HFF-Myc (cell line): ENCODE measurements around the gene KLHL26.

Experiments
- DNase-seq: peaks from one replicate; pipeline ENCODE4 v3.0.0-alpha.2; 2011; ENCODE audit warnings: low read depth; ENCODE audit errors: extremely low read depth
- H3K4me3 ChIP-seq: replicated peaks from 2 replicates; pipeline ENCODE4 v1.5.1; 2011; ENCODE audit warnings: low read depth, mild to moderate bottlenecking, control low read depth, low read length
- TF ChIP-seq, protein P1 (sequence below): IDR thresholded peaks from 2 replicates; pipeline ENCODE4 v1.5.1; 2012; ENCODE audit warnings: mild to moderate bottlenecking, low read depth, low read length, control low read depth; ENCODE audit errors: missing control alignments

Gene KLHL26

DNA sequence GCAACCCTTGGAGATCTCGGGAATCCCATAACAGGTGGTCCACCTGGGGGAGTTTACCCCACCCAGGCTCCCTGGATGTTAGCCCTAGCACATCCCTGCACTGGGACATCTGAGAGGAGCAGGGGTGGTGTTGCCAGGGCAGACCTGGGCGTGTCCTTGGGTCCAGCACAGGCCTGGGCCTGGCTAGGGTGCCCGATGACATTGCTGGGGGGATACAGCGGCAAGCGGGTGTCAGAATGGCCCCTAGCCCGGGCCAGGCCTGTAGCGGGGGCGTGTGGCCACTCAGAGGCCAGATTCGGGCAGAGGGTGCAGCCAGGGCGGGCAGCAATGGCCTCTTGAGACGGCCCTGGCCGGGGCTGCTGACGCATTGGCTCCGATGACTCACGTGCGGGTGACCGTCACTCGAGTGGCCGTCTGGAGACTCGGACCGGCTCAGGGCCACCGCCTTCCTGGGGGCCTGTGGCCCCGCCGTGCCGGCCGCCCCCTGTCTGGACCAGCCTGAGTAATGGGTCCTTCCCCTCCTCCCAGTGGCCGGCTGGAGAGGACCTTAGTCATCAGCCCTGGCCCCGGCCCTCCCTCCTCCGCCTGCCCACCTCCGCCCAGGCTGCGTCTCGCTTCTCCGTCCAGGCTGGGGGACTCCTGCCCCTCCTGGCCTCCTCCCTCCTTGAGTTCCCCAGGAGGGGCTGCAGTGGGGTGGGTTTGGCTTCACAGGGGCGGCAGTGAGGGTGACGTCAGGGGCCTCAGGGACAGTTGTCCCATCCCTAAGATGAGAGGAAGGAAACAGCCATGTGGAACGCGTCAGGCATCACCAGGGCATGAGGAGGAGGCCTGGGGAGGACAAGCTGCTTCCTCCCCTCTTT is 23.5 kb downstream of the KLHL26 start:
- H3K4me3 ChIP-seq, result no peak overlapping the region
- DNase-seq, result no peak
- TF ChIP-seq, protein P1, sequence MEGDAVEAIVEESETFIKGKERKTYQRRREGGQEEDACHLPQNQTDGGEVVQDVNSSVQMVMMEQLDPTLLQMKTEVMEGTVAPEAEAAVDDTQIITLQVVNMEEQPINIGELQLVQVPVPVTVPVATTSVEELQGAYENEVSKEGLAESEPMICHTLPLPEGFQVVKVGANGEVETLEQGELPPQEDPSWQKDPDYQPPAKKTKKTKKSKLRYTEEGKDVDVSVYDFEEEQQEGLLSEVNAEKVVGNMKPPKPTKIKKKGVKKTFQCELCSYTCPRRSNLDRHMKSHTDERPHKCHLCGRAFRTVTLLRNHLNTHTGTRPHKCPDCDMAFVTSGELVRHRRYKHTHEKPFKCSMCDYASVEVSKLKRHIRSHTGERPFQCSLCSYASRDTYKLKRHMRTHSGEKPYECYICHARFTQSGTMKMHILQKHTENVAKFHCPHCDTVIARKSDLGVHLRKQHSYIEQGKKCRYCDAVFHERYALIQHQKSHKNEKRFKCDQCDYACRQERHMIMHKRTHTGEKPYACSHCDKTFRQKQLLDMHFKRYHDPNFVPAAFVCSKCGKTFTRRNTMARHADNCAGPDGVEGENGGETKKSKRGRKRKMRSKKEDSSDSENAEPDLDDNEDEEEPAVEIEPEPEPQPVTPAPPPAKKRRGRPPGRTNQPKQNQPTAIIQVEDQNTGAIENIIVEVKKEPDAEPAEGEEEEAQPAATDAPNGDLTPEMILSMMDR, result no peak

DNA sequence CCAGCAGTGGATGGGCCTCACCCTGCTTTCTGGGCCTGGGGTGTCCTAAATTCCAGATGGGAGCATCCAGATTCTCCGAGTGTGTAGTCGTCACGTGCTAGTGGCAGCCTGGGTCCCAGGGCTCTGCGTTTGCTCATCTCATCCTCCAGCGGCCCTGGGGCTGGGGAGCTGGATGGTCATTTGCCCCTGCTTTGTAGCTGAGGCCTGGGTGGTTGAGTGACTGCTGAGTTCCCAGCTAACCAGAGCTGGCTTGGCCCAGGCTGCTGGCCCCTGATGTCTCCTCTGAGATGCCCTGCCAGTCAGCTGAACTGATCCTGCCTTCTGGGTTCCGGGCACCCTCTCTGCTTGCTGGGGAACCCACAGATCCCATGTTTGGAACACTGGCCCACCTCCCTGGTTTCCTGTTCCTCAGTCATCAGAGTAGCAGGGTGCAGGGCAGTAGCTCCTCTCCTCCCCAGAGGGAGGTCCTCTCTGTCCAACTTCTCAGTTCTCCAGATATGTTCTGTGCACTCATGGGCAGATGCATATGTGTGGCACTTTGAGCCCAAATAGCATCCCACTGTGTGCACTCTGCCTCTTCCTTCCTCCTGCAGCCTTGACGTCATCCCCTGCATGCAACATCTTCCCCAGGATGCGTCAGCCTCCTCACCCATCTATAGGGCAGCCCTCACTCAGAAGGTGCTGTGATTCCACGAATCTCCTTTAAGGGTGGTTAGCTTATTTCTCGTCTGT is 24.3 kb downstream of the KLHL26 start:
- no peak overlapping the region for H3K4me3 ChIP-seq
- DNase-seq, result no peak
- TF ChIP-seq, protein P1, result no peak

DNA sequence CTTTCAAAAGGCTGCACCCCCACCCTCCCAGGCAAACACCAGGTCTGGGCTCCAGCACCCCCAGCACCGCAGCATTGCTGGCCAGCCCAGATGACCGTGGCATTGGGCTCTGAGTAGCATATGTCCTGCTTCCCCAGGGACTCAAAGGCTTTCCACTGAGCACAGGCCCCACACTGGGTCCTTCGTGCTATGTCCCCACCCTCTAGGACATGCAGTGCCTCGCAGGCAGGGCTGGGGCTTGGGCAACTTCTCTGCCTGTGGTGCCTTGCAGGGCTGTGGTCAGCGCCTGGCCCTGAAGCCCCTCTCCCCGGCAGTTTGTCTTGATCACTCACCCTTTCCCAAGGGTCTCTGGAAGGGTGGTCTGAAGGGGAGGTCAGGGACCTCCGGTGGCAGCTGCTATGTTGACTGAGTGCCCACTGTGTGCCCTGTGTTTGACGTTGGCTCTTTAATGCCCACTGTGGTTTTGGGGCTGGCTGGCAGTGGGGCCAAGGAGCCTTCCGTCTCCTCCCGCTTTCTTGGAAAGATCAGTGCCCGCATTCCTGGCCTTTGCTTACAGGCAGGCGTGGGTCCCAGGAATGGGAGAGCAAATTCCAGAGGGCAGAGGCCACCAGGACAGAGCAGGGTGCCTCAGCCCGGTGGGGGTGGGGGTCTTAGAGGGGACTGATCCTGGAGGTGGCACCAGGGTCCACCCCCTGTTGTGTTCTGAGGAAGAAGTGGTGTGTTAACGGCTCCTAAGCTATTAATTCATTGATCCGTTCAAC is 26.3 kb downstream of the KLHL26 start:
- TF ChIP-seq, protein P1, result no peak
- DNase-seq, result no peak
- no peak overlapping the region for H3K4me3 ChIP-seq

DNA sequence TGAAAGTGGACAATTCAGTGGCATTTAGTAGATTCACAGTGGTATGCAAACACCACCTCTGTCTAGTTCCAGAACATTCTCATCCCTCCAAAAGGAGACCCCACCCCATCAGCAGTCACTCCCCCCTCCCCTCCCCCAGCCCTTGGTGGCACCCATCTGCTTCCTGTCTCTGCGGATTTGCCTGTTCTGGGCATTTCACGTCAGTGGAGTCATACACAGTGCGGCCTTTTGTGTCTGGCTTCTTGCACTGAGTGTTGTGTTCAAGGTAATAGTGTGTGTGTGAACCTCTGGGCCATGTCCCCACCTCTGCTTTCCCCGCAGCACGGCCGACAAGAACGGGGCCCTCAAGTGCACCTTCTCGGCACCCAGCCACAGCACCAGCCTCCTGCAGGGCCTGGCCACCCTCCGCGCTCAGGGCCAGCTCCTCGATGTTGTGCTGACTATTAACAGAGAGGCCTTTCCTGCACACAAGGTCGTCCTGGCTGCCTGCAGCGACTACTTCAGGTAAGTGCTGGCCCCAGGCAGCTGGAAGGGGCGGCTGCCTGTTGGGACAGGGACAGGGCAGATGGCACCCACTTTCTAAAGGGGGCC is 27.2 kb downstream of the KLHL26 start:
- no peak overlapping the region for H3K4me3 ChIP-seq
- TF ChIP-seq, protein P1, result no peak
- DNase-seq, result no peak

- H3K4me3 ChIP-seq, result no peak overlapping the region
- TF ChIP-seq, protein P1, result no peak
- DNase-seq, result no peak
These were observed 29.0 kb downstream of the KLHL26 start for GRCh38 chr19:18665771-18666202.

- H3K4me3 ChIP-seq, result no peak overlapping the region
- DNase-seq, result no peak
- TF ChIP-seq, protein P1, result no peak
These were observed 29.5 kb downstream of the KLHL26 start for GRCh38 chr19:18666317-18666716.
